Measurements from ENCODE around the gene TBC1D1. TPM values are rescaled to one million over a fixed set of nuclear protein-coding genes. Genes with fewer than 3 reads are reported as not detected.

TBC1D1 gene
- total and polyA plus RNA-seq, 2 of the 8 experiments (the other 6 are each of a cell fraction or from before 2014, with no cell fraction given): 96.9 to 162 TPM

DNA sequence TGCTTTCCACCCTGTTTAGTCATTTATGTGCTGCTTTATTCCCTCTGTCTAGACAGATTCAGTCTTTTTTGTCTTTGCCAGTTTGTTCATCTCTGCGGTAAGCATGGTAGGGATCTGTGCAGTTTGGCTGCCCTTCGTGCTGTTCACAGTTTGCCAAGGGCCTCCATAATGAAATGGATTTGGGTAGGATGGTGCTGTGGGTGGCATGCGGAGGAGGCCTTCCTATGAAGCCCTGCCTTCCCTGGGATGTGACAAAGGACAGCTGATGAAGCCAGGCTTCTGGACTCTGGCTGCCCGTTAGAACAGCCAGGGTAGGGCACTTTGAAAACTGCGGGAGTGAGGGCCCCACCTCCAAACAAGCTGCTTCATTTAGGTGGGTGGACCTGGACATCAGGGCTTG, 116.8 kb downstream of the TBC1D1 start:
- peaks cover 6 to 21% (median 13%) of the 10 kb centered on the region in 4 experiments; a peak in 5 of 7 replicates for H3K4me1 ChIP-seq (replicated peaks in 1 of 4; ENCODE audit: control insufficient read depth in 3 of 4, insufficient read depth in 4 of 4, low read length in 3 of 4)
- no peak overlapping the region for H3K4me2 ChIP-seq (ENCODE audit: insufficient read depth in 1 of 2, low read depth in 2 of 2, low read length in 2 of 2)
- no peak overlapping the region for H2AFZ ChIP-seq (ENCODE audit: low read length)
- no peak overlapping the region for H2BK15ac ChIP-seq (ENCODE audit: low read length)
- no peaks in the 10 kb centered on the region for H3K9me3 ChIP-seq (ENCODE audit: insufficient read depth in 2 of 2, low read depth in 1 of 2, low read length in 1 of 2)
- peaks cover 3 to 59% of the 10 kb centered on the region in 2 experiments for H3K79me2 ChIP-seq (ENCODE audit: control insufficient read depth in 1 of 2, insufficient read depth in 2 of 2, low read length in 2 of 2)
- no peak overlapping the region for H2BK120ac ChIP-seq (replicated peaks; ENCODE audit: low read depth, low read length)
- DNase-seq (ENCODE audit: low read depth in 1 of 2, low spot score in 2 of 2) (no peak), FAIRE-seq (no peak)
- H4K20me1 ChIP-seq (replicated peaks in 1 of 2; ENCODE audit: control insufficient read depth in 1 of 2, insufficient read depth in 2 of 2, low read length in 2 of 2): no peaks in the 10 kb centered on the region
- H4K8ac ChIP-seq (ENCODE audit: extremely low read depth, insufficient read depth, low read length): no peak overlapping the region
- no peak overlapping the region for H3K9ac ChIP-seq (replicated peaks in 1 of 4; ENCODE audit: extremely low read depth in 1 of 4, low read depth in 3 of 4, low read length in 3 of 4)
- H4K91ac ChIP-seq (replicated peaks; ENCODE audit: insufficient read length, low read length): no peak overlapping the region
- no peak overlapping the region for H2BK5ac ChIP-seq (ENCODE audit: low read depth, low read length)
- H3K23ac ChIP-seq (ENCODE audit: insufficient read length): no peak overlapping the region
- no peak overlapping the region for H3K4me3 ChIP-seq (ENCODE audit: extremely low read depth in 1 of 4, insufficient read depth in 2 of 4, low read depth in 3 of 4, low read length in 4 of 4)
- no peaks in the 10 kb centered on the region for H3K36me3 ChIP-seq (ENCODE audit: control insufficient read depth in 2 of 4, insufficient read depth in 4 of 4, low read length in 3 of 4)
- no peak overlapping the region for H3K56ac ChIP-seq (replicated peaks; ENCODE audit: insufficient read length, low read depth, low read length)
- no peak overlapping the region for H3K4ac ChIP-seq (replicated peaks; ENCODE audit: insufficient read length, low read depth, low read length)
- no peak overlapping the region for H2BK20ac ChIP-seq (ENCODE audit: low read length)
- no peak overlapping the region; the same call in 1 of the 2 replicates for H2BK12ac ChIP-seq (ENCODE audit: low read depth, low read length)
- no peak overlapping the region for H2AK5ac ChIP-seq (ENCODE audit: low read depth, low read length)
- H3K23me2 ChIP-seq (ENCODE audit: low read depth, low read length): no peaks in the 10 kb centered on the region
- H3K27me3 ChIP-seq (replicated peaks in 1 of 4; ENCODE audit: control insufficient read depth in 3 of 4, extremely low read depth in 1 of 4, insufficient read depth in 3 of 4, low read length in 3 of 4): no peaks in the 10 kb centered on the region
- no peak overlapping the region for H3K27ac ChIP-seq (ENCODE audit: low read depth, low read length)
- WGBS, 2 experiments (ENCODE audit: extremely low coverage in 1 of 2, insufficient coverage in 1 of 2, insufficient read length in 1 of 2, insufficient replicate concordance in 2 of 2, low coverage in 1 of 2, low lambda C conversion rate in 2 of 2, missing lambda C conversion rate in 1 of 2): 68% methylated on average over 5 of the region's 5 CpGs; no CpG with 5 or more reads in 1 of the 2 experiments
- H3K14ac ChIP-seq (ENCODE audit: insufficient read length): no peak overlapping the region
- peaks cover 13% of the 10 kb centered on the region for H3K79me1 ChIP-seq (ENCODE audit: low read depth, low read length)
- no peak overlapping the region for H4K5ac ChIP-seq (ENCODE audit: insufficient read length, low read depth, low read length)
- ChIA-PET POLR2A (ENCODE audit: partially characterized antibody) (interaction anchor here (1.0 to 1.2 kb wide), 2 partner anchors 10 to 39 kb away, joined by 3 read pairs; no protein-coding TSS in a partner anchor), CTCF (ENCODE audit: partially characterized antibody) (interaction anchor here (1.1 kb wide), 1 partner anchor 63 kb away, joined by 3 read pairs; no protein-coding TSS in a partner anchor)
- H3K18ac ChIP-seq (ENCODE audit: extremely low read depth, low read length): no peak overlapping the region
- TF ChIP-seq POLR2AphosphoS5 (IDR thresholded peaks at IDR 0.05; ENCODE audit: low read depth, low read length): no peak
- TF ChIP-seq TCF12 (IDR thresholded peaks at IDR 0.05; ENCODE audit: low read depth, low read length): no peak
- TF ChIP-seq KDM4A (IDR thresholded peaks at IDR 0.05; ENCODE audit: low read depth, low read length, severe bottlenecking): no peak
- TF ChIP-seq PHF8 (conservative IDR thresholded peaks at IDR 0.05; ENCODE audit: low read depth, low read length): no peak
- TF ChIP-seq CBX5 (IDR thresholded peaks at IDR 0.05; ENCODE audit: low read depth, low read length): no peak
- no peak for TF ChIP-seq CEBPB (IDR thresholded peaks at IDR 0.05; ENCODE audit: low read depth, low read length)
- no peak for TF ChIP-seq POLR2A (IDR thresholded peaks at IDR 0.05; ENCODE audit: control extremely low read depth in 1 of 2, low read depth in 2 of 2, low read length in 2 of 2)
- no peak for TF ChIP-seq SIRT6 (IDR thresholded peaks at IDR 0.05; ENCODE audit: low read length)
- no peak for TF ChIP-seq CHD2 (IDR thresholded peaks at IDR 0.05; ENCODE audit: low read length)
- no peak for TF ChIP-seq TAF7 (optimal IDR thresholded peaks at IDR 0.05; ENCODE audit: borderline replicate concordance, low read depth, low read length)
- TF ChIP-seq EP300 (IDR thresholded peaks at IDR 0.05; ENCODE audit: borderline replicate concordance in 1 of 2, low read depth in 2 of 2, low read length in 2 of 2): no peak
- no peak for TF ChIP-seq RFX5 (IDR thresholded peaks at IDR 0.05; ENCODE audit: borderline replicate concordance, low read depth, low read length)
- TF ChIP-seq, protein P1, sequence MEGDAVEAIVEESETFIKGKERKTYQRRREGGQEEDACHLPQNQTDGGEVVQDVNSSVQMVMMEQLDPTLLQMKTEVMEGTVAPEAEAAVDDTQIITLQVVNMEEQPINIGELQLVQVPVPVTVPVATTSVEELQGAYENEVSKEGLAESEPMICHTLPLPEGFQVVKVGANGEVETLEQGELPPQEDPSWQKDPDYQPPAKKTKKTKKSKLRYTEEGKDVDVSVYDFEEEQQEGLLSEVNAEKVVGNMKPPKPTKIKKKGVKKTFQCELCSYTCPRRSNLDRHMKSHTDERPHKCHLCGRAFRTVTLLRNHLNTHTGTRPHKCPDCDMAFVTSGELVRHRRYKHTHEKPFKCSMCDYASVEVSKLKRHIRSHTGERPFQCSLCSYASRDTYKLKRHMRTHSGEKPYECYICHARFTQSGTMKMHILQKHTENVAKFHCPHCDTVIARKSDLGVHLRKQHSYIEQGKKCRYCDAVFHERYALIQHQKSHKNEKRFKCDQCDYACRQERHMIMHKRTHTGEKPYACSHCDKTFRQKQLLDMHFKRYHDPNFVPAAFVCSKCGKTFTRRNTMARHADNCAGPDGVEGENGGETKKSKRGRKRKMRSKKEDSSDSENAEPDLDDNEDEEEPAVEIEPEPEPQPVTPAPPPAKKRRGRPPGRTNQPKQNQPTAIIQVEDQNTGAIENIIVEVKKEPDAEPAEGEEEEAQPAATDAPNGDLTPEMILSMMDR (IDR thresholded peaks at IDR 0.05; ENCODE audit: control extremely low read depth in 1 of 3, insufficient read depth in 1 of 3, low read depth in 1 of 3, low read length in 3 of 3): no peak
